IPS-NIHi7 (cell line): ENCODE measurements around the gene ZEB2.
A peak's percentile ranks its signal among the peaks of the same experiment; 100 is the strongest.

Experiments used
- DNase-seq: peaks from one replicate; pipeline ENCODE4 v3.0.0; 2012; ENCODE audit warnings: mixed read lengths; ENCODE audit errors: extremely low spot score

ZEB2 gene

DNA sequence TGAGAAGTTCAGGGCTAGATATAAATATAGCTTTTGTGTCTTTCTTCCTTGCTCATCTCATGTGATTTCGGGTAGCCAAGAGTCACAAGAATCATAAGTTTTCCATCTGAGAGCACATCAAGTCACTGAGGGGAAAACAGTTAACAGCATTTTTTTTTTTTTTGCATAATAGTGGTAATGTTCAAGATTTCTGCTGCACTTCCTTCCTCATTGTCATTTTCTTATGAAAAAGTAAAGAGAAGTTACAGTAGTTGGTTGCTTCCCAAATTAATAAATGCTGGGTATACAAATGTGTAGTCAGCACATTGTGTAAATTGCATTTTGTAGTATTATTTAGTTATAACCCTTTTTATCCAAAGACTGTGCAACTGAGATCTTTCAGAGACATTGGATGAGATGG is 93.6 kb downstream of the ZEB2 start:
- no peak for DNase-seq

DNA sequence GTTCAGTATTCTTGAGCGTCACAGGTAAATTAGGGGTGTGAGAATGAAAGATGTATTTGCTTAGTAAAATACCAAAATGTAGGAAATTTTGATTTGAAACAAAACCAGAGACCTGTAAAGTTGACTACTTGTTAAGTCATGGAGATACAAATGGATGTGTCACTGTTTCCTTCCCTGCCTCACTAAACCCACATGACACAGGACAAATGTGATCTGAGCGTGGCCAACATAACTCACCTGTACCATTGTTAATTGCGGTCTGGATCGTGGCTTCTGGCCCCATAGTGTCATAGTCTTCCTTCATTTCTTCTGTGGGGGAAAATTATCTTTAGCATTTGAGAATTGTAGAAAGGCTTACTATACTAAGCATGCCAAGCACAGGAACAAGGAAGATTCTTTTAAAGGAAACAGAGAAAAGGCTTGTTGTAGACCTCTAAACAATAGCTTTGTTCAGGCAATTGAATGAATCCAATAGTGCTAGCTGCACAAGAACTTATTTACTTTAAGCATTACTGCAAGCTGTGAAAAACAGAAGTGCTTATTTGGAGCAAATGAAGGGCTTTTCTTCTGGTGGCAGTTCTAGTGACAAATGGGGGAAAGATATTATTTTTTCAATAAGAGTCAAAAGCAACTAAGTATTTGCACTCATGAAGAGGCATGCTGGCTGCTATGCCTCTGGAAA is 95.2 kb downstream of the ZEB2 start:
- DNase-seq: no peak

DNA sequence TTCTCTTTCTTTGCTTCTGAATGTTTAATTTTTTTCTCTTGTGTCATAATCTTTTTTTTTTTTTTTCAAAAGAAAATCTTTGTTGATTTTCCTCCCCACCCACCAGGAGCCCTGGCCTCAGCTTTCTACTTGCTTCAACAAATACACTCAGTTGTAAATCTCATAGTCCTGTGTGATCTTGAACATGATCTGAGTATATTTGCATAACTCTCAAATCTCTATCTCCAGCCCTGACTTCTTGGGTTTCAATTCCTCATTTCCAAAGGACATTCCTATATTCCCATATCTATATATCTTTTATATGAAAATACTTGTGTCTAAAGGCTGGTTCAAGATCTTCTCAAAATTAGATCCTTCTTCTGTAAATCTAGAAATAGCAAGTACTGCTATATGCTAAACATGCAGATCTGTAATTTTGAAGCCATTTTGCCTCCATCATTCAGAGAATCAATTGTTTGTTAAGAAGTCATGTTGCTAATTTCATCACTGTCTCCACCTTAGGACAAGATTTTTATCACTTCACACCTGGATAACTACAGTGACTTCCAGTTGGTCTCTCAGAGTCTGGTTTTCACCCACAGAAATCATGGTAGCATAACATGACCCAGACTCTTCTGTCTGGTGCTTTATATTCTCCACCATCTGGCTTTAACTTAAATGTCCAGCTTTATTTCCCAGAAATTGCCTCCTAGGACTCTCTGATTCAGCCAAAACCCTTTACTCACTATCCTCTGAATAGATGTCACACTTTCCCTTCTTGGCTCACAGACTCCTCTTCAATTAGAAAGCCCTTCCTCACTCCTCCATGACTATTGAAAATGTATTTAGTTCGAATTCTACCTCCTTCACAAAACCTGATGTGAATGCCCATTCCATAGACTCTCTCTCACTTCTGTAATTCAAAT is 98.1 kb downstream of the ZEB2 start:
- DNase-seq: no peak

DNA sequence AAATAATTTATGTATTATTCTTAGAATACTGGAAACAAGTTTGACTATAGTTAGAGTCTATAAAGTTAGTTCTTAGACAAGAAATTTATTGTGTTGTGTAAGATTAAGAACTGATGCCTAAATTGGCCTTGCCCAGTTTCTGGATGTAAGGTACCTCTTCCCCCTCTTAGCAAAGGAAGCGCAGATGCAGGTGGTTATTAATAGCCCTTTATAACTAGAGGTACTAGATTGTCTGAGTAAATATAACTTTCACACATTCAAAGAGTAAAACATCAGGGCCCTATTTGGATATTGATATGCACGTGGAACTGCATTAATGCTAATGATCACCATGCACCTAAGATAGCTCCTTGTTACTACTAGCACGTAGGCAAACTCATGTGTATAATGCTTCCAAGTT is 100.7 kb downstream of the ZEB2 start:
- no peak for DNase-seq

DNA sequence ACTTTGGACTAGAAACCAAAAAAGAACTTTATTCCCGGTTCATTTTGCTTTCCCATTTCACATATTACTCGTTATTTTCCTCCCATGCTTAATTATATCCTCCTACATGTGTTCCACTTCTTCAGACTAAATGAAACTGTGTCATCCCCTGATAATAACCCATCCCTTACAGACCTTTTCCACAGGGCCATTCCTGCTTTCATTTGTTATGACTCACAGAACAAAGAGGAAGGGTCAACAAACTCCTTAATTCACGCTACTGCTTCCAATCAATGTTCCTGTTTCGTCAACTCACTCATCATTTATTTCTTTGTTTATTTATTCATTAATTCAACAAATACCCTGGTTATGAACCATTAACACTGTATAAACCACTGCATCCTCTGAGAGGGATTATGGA is 104.5 kb downstream of the ZEB2 start:
- no peak for DNase-seq

DNA sequence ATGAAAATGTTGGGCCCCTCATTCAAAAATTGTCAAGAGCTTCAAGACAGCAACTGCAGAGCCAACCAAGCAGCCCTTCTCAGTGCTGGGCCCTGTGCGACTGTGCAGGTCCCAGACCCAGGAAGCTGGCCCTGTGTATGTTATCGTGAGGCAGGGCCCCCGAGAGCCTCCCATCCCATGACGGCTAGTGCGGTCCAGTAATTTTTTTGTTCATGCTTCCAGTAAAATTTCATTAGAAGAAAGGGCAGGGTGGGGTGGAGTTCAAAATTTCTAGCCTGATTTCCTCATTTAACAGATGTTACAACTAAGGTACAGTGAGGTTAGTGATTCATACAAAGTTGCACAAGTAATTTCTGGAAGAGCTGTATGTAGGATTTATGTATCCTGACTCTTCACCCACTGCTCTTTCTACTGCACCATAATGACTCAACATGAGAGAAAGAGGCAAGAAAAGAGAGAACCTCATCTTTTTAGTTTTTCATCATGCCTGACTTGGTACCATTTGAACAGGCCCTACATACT is 105.5 kb downstream of the ZEB2 start:
- DNase-seq: no peak

DNA sequence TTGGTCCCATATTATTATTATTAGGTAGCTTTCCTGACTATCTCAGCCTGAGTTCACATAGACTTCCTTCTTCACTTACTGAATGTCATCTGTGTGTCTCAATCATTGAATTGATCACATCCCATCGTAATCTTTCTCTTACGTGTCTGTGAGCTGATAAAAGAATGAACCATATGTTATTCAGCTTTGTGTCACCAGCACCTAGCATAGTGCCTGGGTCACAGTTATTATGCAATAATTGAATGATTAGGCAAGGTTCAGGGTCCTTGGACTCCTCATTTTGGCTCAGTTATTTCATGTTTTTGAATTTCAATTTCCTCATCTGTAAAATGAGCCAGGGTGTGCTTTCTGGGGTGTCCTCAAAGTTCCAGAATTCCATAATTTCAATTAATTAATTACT is 107.2 kb downstream of the ZEB2 start:
- DNase-seq: no peak

DNA sequence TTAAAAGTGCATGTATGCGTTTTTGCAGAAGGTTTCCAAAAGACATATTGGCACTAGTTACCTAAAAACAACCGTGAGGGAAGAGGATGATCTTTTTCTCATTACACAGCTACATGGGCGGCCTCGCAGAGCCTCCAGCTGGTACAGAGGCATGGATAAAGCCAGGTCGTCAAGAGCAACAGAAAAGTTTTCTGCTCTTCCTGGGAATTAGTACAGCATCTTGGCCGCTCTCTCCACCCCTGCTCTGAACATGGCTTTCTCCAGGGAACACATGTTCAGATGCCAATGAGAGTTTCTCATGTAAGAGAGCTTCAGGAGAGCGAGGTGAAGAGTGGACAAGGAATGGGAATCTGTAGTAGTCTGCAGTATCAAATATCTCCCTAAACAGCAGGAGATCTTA is 108.4 kb downstream of the ZEB2 start:
- DNase-seq: no peak

DNA sequence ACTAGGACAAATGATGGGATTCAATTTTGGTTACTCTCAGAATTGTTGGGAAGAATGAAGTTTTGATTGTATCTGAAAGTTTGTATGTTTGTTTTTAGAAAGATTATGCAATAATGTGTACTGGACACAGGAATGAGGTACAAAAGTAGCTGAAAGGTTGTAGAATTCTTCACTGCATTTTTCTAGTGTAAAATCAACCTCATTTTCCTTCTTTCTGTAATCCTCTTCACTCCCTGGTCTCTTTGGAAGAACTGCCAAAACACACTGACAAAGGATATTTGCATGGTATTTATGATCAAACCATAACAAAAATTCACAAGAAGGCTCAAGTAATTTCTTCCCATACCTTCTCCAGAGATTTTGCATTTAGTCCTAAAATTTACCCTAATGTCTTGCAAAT is 110.7 kb downstream of the ZEB2 start:
- no peak for DNase-seq

DNA sequence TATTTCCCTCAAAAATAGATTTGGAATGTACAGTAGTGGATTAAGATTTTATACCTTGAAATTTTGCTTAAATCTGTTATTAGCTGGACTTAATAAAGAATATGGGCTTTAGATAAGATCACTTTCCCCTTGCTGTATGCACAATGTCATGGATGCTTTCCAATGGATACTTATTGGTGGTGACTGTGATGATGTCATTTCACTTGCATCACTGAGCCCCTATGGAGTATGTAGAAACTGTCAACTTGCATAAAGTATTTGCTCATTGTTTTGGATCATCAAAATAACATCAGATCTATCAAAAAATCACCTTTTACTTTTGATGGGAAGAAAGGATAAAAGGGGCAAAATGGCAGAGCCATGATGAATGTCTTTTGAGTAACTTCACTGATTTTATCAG is 112.7 kb downstream of the ZEB2 start:
- no peak for DNase-seq

DNA sequence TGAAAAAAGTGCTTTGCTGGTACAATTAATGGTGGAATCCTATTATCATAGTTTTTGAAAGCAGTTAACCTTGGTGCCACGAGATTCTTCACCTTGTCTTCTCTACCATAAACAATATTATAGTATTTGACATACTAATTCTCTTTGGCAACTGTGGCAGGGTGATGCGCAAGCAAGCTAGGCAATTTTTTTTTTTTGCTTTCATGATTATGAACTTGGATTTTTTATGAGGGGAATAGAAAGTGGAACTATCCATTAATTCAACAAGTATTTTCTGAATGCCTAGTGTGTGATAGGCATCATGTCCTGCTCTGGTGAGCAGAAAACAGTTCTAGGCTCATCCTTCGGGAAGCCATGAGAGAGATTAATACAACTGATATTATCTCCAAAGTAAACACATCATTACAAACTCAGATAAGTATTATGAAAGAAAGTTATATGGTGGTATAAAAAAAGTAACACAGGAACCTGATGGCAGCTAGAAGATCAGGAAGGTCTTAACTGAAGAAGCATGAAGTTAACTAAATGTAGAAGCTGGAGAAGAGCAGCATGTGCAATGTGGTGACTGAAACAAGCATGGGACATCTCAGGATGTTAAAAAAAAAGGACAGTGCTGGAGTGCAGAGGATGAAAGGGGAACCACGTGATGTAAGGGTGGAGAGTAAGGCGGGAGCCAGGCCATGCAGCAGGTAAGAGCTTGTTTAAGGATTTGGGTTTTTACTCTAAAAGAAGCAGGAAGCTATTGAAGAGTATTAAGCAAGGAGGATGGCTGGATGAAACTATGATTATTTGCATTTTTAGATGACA is 113.7 kb downstream of the ZEB2 start:
- no peak for DNase-seq

DNA sequence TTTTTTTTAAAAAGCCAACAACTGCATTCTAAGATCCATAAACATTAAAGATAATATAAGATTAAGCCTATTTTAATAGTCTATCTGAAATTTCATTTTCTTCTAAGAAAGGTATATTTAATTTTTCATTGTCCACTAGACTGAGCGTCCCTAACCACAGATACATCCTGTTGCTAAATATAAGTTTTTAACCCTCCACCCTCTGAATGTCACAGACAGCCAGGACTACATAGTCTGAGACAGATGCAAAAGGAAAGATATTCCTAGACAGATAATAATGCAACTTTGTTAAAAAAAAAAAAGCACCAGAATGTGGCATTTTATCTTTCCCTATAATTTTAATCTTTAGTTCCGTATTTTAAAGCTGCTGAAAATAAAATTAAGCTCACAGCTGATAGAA is 114.6 kb downstream of the ZEB2 start:
- no peak for DNase-seq

DNA sequence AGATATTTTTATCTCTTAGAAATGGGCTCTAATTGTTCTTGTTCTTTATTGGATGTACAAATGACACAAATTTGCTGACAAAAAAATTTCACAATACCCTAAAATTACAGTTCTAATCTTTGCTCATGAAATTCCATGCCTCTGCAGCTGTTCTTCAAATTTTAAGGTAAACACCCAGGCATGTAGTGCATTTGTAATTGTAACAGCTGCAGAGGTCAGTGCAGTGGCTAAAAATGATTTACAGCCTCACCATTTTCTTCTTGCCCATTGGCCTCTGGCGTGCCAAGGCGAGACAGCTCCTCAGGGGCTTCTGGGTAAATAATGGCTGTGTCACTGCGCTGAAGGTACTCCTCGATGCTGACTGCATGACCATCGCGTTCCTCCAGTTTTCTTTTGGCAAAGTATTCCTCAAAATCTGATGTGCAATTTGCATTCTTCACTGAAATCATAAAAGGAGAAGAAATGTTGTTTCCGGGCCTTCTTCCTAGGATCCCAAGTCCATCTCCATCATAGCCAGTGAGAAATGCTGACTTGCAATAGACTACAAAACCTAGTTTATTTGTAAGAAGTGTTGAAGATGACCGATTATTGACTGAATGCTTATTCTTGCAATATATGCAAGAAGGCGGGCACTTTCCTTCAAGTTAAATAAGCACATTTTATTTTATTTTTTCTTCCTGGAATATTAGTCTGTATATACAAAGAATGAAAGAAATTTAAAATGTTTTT is 115.2 kb downstream of the ZEB2 start:
- no peak for DNase-seq

DNA sequence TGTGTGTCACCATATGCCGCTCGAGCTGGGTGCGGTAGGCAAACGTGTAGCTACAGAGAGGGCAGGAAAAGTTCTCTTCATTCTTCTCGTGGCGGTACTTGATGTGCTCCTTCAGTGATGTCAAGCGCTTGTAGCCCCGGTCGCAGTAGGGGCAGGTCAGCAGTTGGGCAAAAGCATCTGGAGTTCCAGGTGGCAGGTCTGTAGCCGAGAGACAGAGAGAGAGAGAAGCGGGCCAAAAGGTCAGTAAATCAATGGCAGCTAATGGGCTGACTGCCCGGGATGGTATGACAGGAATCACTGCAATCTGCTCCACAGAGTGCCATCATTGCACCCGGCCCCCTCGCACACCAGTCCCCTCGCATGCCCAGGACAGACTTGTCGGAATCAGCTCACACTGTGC is 116.0 kb downstream of the ZEB2 start:
- no peak for DNase-seq

DNA sequence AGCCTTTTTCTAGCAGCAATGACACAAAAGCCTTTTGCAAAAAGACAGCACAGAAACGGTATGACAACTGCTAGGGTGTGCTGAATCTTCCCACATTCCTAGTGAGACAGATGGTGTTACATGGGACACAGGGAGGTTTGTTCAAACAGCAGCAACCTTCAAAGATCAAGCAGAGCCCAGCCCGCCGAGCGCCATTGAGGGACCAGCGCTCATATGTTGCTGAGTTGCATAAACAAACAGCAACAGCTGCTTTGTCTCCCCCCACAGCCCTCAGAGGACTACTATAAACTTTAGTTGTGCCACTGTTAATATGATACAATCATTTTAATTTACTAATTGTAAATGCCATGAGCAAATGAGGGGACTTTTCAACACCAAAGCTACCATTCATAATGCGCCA is 117.7 kb downstream of the ZEB2 start:
- peak; percentile 13 for DNase-seq

DNA sequence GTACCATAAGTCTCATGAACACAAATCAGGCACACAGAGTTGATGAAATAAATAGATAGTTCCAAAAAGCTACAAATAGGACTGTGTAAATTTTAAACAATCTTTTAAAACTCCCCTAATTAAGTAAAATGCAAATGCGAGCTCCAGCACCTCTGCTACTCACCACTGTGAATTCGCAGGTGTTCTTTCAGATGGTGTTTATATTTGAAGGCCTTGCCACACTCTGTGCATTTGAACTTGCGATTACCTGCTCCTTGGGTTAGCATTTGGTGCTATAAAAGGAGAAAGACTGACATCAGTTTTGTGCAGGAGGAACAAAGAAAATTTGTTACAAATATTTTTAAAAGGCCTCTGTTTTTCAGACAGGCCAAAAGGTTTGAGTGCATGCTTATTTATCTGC is 118.9 kb downstream of the ZEB2 start:
- no peak for DNase-seq

DNA sequence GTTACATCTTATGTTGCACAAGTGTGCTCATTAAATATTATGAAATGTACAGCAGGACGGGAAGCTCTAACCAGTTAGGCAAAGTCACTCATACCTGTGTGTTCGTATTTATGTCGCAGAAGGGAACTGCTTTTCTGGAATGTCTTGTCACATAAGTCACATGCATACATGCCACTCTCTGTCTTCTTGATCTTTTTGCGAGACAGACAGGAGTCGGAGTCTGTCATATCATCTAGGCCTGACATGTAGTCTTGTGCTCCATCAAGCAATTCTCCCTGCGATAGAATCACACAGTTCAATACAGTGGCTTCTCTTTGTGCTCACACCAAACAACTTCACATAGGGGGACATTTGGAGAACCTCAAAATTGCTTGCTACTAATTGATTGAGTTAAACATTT is 123.6 kb downstream of the ZEB2 start:
- no peak for DNase-seq

DNA sequence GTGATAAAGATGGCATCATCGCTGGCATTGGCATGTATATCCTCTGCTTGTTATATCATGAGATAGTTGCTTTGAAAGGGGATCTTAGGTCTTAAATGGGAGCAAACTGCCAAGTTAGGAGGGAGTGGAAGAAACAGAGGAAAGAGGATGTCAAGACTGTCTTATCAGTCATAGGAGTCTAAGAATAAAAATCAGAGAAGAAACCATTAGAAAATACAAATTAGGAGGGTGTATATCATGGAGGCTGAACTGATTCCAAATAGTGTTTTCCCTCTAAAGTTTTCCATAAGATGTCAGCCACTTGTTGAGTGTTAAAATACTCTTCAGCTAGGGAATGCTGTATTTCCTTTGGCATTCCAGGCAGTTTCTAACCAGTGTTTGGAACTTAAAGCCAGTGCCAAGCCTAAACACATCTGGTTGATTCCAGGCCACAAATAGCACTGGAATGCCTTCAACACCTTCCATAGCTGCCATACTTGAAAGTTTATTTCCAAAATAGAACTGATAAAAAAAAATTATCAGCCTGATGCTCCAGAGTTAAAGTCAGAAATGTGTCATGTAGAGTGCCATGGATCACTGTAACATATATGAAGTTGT is 129.4 kb downstream of the ZEB2 start:
- DNase-seq: no peak

DNA sequence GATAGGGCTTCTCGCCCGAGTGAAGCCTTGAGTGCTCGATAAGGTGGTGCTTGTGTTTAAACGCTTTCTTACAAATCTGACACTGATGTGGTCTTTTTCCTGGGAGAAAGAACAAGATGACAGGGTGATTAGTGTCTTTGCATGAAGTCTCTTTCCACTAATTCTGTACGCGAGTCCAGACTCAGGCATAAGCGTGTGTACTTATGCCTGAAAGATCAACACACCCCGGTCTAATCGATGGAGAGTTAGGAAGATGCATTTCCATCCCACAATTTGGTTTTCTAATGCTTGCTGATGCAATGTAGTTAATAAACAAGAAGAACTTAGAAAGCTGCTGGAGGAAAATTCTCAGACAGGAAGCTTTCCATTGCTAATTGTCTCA is 130.0 kb downstream of the ZEB2 start:
- no peak for DNase-seq

DNA sequence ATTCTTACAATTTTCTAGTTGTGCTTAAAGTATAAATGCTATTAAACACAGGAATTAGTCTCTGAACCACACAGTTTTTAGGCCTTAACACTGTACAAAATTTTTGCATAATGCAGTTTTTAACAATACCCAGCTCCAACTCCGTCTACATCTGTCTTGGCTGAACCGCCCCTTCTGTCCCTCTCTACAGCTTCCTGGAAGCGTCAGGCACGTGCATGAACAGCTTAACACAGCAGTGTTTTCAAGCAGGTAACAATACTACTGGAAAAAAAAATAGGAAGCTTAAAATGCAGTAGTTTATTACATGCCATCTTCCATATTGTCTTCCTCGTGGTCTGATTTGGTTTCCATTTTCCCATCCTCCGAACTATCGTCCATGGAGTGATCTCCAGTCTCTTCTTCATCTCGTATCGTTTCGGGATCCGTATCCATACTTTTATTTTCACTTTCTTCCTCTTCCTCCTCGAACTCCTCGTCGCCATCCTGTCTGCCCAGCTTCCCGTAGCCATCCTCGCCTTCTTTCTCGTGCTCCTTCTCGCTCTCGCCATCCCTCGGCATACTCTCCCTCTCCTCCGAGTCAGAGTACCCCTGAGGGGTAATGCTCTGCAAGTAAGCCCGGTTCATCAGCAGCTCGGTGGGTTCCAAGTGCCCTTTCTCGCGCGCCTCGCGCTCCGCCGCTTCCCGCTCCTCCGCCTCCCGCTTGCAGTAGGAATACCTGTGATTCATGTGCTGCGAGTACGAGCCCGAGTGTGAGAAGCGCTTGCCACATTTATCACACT is 130.6 kb downstream of the ZEB2 start:
- peak; percentile 33 for DNase-seq
